Activated CD8-positive, alpha-beta memory T cell treated with anti-CD3 and anti-CD28 coated beads, Interleukin-2, amount 50 U/mL, for 1 hour (primary cell): ENCODE data around the gene DDX21.
"Not testable (repeated sequence)": the region's sequence is repeated elsewhere in the genome, so short reads cannot be mapped to it uniquely, and the experiment has no call there.

Source experiments
- DNase-seq: peaks from one replicate; pipeline ENCODE4 v3.0.0-alpha.2; 2020; ENCODE audit errors: extremely low read depth

The DDX21 gene

DNA sequence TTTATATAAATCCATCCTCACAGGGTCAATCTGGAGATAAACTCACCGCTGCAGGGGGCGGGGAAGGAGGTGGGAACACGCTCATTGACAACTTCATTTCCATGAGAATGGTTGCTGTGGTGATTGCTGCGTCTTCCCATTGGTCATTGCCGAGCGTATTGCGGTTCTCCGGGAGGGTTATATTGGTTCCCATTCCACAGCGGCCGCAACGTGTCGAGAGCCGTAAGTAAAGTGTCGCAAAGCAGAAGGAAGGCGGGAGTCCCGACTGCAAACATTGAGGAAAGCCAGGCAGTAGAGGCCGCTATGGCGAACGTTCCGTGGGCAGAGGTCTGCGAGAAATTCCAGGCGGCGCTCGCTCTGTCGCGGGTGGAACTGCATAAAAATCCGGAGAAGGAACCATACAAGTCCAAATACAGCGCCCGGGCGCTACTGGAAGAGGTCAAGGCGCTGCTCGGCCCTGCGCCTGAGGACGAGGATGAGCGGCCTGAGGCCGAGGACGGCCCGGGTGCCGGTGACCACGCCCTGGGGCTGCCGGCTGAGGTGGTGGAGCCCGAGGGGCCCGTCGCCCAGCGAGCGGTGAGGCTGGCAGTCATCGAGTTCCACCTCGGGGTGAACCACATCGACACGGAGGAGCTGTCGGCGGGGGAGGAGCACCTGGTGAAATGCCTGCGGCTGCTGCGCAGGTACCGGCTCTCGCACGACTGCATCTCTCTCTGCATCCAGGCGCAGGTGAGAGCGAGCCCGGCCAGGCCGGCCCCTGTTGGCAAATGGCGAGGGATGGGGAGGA, 32.8 kb downstream of the DDX21 start, which contains the start of gene KIFBP:
KIFBP (plus strand) TSS at position 274 of the 787 bp plus-strand sequence; CDS start at position 304, 30 bp downstream.
- peak; percentile 73 for DNase-seq

GRCh38 chr10:68989317-68989990, 33.5 kb downstream of the DDX21 start:
- DNase-seq, result no peak

DNA sequence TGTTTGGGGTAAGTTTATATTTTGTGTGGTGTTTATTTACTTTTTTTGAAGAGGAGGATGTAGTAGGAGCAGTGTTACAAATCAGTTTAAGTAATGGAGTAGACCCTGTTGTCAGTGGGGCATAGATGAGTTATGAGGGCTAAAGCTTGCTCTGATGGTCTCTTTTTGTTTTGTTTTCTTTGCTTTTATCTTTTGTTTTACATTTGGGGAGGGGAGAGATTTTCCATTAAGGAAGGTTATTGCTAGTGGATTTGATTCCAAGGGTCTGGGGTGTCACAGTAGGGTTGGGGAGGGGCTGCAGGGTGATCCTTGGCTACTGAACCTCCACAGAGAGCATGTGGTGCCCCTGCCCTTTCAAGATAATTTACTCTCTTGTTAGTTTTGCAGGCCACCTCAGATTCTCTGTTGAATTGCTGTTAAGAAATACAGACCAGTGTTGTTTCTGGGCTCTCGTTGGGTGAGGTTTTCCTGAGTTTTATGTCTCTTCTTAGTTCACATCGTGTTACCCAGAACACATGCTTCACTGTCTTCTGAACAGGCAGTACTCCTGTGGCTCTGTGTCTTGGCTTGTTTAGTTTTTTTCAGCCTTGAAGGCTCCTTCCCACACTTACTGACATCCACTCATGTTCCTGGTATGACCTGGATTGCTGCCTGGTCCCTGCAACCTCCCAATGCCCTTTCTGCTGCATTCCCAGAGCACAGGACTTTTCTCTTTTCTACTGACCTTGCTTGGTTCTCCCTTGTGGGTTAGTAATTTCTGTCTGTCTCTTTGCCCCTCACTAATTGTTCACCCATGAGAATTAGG, 36.9 kb downstream of the DDX21 start:
- DNase-seq, result no peak

DNA sequence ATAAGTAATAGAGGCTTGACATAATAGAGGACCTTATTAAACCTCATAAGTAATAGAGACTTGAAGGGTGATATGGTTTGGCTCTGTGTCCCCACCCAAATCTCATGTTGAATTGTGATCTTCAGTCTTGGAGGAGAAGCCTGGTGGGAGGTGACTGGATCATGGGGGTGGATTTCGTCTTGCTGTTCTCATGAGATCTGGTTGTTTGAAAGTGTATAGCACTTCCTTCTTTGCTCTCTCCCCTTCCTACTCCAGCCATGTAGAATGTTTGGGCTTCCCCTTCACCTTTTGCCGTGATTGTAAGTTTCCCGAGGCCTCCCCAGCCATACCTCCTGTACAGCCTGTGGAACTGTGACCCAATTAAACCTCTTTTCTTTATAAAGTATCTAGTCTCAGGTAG, 41.2 kb downstream of the DDX21 start:
- no peak for DNase-seq

DNA sequence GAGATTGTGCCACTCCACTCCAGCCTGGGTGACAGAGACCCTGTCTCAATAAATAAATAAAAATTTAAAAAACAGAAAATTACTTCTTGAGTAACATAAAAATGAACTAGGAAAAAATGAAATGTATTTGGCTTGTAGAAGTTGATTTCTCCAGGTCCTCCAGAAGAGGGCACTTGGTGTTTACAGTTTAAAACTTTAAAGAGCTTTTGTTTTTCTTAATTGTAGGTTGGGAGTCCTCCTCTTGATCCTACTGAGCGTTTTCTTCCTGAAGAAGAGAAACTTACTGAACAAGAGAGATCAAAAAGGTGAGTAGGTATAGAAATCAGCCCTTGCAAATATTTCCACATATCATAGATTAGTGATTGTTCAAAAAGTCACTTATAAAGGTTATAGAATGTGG, 48.9 kb downstream of the DDX21 start:
- no peak for DNase-seq

- DNase-seq, result no peak
Measured at GRCh38 chr10:69005704-69006485, 49.9 kb downstream of the DDX21 start.

DNA sequence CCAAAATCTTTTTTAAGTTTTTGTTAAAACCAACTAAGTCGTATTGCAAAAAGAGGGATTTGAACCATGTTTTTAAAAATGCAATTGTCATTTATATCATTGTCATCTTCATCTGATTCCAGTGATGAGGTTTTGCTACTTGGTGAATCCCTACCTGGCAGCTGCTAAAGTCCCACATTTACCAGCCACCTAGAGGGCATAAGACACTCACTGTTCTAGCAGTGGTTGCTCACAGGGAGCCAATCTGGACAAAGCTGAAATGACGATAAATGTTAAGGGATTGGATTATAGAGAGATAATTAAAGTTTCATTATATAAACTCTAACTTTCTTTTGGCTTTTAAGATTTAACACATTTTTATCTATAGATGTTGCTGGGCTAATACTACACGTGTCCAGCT, 51.3 kb downstream of the DDX21 start:
- no peak for DNase-seq

GRCh38 chr10:69009360-69009759, 53.4 kb downstream of the DDX21 start:
- no peak for DNase-seq

DNA sequence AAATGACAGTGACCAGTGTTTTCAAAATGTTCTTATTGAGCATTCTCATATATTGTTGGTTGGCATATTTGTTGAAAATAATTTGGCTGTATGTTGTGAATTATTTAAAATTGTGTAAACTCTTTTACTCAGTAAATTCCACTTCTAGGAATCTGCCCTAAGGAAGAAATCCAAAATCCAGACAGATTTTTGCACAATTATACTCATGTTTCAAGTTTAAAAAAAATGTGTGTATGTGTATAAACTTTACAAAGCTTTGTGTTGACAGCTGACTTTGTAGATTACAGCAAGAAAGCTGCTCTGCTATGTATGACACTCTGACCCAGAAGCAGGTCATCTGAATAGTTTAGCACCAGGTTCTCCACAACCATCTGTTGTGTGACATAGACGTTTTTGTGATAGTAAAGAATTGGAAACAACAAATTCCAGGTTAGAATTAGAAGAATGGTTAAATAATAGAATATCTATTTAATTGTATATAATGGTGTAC, 54.2 kb downstream of the DDX21 start:
- no peak for DNase-seq

GRCh38 chr10:69012778-69013177, 56.8 kb downstream of the DDX21 start:
- DNase-seq, result not testable (repeated sequence)

DNA sequence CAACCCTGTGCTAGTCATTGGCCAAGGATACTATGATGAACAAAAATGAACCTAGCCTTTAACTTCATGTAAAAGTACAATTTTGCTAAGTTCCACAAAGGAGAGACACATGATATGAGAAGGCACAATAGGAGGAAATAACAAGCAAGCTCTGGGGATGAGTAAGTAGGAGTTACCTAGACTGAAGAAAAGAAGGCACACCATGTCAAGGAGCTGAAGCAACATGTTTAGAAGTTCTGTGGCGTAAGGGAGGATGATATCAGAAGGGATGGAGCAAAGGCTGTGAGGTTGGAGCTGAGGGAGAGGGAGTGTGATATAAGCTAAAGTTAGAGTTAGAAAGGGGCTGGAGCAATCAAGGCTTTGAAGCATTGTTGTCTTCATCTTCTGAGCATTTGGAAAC, 58.2 kb downstream of the DDX21 start:
- DNase-seq, result no peak

GRCh38 chr10:69018613-69019012, 62.6 kb downstream of the DDX21 start:
- DNase-seq, result no peak

GRCh38 chr10:69022611-69023010, 66.6 kb downstream of the DDX21 start:
- DNase-seq, result no peak

GRCh38 chr10:69025370-69025896, 69.5 kb downstream of the DDX21 start:
- no peak for DNase-seq

DNA sequence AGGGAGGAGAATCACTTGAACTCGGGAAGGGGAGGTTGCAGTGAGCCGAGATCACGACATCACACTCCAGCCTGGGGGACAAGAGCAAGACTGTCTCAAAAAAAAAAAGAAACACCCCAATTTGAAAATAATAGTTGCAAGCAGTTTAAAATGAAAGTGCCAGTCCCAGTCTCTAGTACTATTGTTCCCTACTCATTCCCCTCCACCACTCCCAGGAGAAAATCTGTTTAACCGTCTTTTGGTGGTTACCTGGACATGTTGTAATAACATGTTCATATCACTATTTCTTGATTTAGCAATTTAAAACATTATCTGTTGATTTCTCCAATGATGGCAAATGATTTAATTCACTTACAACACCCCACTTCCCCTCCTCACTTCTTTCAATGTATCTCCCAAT, 77.3 kb downstream of the DDX21 start:
- no peak for DNase-seq
